Amniotic stem cell (primary cell): Measurements from ENCODE around the gene AFG3L2.

Source experiments
- DNase-seq: peaks from one replicate; lab custom pipeline; 2025; lab: John Stamatoyannopoulos, UW

Gene AFG3L2

GRCh38 chr18:12325726-12326245 lies 51.2 kb downstream of the AFG3L2 start:
- no peak for DNase-seq

- no peak for DNase-seq
Observed at GRCh38 chr18:12324991-12325725, 51.9 kb downstream of the AFG3L2 start.

- DNase-seq, result no peak
Observed at GRCh38 chr18:12321333-12321732, 55.7 kb downstream of the AFG3L2 start.

- no peak for DNase-seq
Observed at GRCh38 chr18:12318857-12319256, 58.2 kb downstream of the AFG3L2 start.

- no peak for DNase-seq
Observed at GRCh38 chr18:12318334-12318697, 58.7 kb downstream of the AFG3L2 start.

GRCh38 chr18:12317664-12318333 lies 59.2 kb downstream of the AFG3L2 start:
- no peak for DNase-seq

- DNase-seq, result no peak
Observed at GRCh38 chr18:12315911-12316310, 61.1 kb downstream of the AFG3L2 start.

- DNase-seq, result no peak
Observed at GRCh38 chr18:12315490-12315889, 61.5 kb downstream of the AFG3L2 start.

- DNase-seq, result no peak
Observed at GRCh38 chr18:12314591-12315305, 62.3 kb downstream of the AFG3L2 start.

GRCh38 chr18:12313530-12314245 lies 63.3 kb downstream of the AFG3L2 start:
- DNase-seq, result no peak

GRCh38 chr18:12312976-12313375 lies 64.1 kb downstream of the AFG3L2 start:
- no peak for DNase-seq

GRCh38 chr18:12310762-12311161 lies 66.3 kb downstream of the AFG3L2 start:
- no peak for DNase-seq

- no peak for DNase-seq
Observed at GRCh38 chr18:12309683-12310198, 67.3 kb downstream of the AFG3L2 start.

- peak; percentile 83 for DNase-seq
Observed at GRCh38 chr18:12308386-12309100, 68.5 kb downstream of the AFG3L2 start.

- peak; percentile 54 for DNase-seq
Observed at GRCh38 chr18:12307701-12308385, 69.2 kb downstream of the AFG3L2 start, which contains the start of gene TUBB6. Gene TUBB6 (plus strand): TSS chr18:12308241. CDS start chr18:12308293, 52 bp downstream.

GRCh38 chr18:12306752-12307700 lies 70.0 kb downstream of the AFG3L2 start:
- DNase-seq, result peak; percentile 58

- no peak for DNase-seq
Observed at GRCh38 chr18:12305930-12306629, 70.9 kb downstream of the AFG3L2 start.

GRCh38 chr18:12305211-12305610 lies 71.8 kb downstream of the AFG3L2 start:
- no peak for DNase-seq
